GM12864 (cell line): Measurements from ENCODE around the gene HOXA4.

ENCODE experiments used
- DNase-seq: peaks from one replicate; pipeline ENCODE4 v3.0.0-alpha.2; 2011; ENCODE audit warnings: low read depth
- H3K4me3 ChIP-seq: 2 replicates; pipeline ENCODE4 v1.5.1; 2011; ENCODE audit warnings: mild to moderate bottlenecking, low read depth, low read length, control low read depth
- TF ChIP-seq, protein P1 (sequence below): IDR thresholded peaks from 2 replicates; pipeline ENCODE4 v1.5.1; 2011; ENCODE audit warnings: low read depth, mild to moderate bottlenecking, moderate library complexity, low read length, control low read depth, inconsistent platforms; ENCODE audit errors: missing control alignments

HOXA4 gene

DNA sequence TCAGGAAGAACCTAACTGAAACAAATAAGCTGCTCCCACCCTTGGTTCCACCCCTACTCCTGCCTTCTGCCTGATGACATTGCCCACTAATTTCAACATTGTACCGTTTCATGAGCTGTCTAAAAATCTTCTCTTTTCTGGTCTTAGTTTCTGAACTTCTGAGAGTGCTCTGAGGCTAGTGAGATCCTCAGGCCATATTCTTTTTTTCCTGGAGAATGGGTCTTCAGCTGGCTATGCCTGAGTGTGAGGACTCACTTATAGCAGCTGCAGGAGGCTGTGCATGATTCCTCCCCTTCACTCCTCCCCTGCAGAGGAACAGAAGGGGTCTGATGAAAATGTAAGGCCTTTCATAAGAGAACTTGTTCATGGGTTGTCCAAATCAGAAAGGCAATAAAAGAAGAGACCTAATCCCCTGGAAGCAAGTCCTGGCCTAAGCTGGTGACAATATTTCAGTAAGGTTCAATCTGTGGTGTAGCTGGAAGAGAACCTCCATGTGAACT lies 11.1 kb downstream of the HOXA4 start:
- DNase-seq, result no peak

DNA sequence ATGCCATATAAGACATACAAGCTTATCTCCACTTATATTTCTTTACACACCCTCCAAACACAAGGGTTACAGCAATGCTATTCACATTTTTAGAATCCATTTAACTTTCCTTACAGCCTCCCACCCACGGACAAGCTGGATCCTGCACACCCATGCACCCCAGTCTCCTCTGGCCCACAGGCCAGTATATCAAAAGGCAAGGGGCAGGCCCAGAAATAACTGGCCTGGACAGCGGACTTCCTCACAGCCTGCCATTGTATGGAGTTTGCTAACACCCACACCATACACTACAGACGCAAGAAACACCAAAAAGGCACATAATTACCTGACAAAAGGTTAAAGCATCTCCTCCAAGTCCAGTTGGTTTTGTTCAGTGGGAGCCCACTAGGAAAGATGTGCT lies 12.0 kb downstream of the HOXA4 start:
- TF ChIP-seq, protein P1, sequence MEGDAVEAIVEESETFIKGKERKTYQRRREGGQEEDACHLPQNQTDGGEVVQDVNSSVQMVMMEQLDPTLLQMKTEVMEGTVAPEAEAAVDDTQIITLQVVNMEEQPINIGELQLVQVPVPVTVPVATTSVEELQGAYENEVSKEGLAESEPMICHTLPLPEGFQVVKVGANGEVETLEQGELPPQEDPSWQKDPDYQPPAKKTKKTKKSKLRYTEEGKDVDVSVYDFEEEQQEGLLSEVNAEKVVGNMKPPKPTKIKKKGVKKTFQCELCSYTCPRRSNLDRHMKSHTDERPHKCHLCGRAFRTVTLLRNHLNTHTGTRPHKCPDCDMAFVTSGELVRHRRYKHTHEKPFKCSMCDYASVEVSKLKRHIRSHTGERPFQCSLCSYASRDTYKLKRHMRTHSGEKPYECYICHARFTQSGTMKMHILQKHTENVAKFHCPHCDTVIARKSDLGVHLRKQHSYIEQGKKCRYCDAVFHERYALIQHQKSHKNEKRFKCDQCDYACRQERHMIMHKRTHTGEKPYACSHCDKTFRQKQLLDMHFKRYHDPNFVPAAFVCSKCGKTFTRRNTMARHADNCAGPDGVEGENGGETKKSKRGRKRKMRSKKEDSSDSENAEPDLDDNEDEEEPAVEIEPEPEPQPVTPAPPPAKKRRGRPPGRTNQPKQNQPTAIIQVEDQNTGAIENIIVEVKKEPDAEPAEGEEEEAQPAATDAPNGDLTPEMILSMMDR, result no peak
- H3K4me3 ChIP-seq, result no peak overlapping the region
- no peak for DNase-seq

More for the DNA sequence above, 11.1 kb downstream of the HOXA4 start:
- H3K4me3 ChIP-seq, result no peak overlapping the region
- TF ChIP-seq, protein P1, result no peak

DNA sequence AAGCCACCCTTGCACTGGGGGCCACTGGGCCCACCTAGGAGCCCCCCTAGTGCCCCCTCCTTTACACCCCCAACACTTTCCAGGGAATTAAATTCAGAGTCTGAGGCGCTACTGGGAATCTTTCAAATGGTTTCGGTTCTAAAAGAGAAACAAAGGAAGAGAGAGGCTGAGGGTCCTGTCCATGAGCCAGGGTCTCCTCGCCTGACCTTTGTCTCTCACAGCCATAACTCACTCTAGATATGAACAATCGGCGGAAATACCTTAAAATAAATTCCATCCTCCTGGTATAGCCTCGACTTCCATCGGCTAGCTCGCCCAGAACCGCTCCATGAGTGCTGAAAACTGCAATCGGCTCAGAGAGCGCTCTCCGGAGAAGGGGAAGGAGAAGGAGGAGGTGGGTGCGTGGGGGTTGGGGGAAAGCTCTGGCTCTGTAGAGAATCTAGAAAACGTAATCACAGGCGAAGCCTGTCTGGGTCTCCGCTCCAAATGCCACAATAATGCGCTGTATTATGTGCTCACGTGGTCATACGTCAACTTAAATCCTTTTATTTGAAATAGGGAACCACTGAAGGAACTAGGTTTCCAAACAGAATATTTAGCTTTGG lies 12.6 kb downstream of the HOXA4 start:
- TF ChIP-seq, protein P1, result no peak
- DNase-seq, result no peak
- H3K4me3 ChIP-seq, result no peak overlapping the region

DNA sequence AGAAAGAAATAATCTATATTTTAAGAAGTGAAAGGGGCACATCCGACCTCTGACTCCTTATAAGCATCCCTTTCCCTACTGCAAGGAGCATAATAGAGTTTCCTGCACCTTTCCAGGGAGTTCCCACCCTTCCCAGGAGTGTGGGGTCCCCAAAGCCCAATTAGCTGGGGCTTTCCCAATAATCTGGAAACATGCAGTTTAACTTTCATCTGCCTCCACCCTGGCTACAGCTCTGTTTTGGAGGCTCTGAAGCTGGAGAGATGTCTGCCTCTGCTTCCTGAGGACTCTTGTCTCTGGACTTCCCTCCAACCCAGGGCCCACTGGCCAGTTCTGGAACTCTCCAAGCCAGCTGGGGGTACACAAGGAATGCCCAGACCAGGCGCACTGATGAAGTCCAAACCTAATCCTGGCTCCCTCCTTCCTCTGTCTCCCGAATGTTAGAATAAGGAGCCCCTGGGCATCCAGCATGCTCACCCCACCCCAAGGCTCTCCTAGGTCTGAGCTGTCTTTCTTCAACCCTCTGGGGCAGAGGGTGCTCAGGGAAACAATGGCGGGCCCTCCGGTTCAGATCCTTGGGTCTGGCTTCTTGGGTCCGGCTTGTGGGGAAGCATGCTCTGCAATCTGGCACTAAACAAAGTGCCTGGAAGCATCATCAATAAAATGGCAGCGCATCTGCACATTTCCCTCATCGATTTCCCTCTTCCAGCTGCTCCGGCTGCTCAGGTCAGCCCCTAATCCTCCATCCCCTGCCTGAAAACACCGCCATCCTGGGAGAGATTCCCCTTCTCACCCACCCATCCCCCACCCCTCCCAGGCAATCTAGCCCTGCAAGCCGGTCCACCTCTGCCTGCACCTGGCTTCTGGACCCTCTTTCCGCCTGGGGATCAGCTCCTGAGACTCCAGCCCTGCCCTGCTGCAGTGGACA lies 13.3 kb downstream of the HOXA4 start:
- no peak overlapping the region for H3K4me3 ChIP-seq
- TF ChIP-seq, protein P1, result no peak
- no peak for DNase-seq

DNA sequence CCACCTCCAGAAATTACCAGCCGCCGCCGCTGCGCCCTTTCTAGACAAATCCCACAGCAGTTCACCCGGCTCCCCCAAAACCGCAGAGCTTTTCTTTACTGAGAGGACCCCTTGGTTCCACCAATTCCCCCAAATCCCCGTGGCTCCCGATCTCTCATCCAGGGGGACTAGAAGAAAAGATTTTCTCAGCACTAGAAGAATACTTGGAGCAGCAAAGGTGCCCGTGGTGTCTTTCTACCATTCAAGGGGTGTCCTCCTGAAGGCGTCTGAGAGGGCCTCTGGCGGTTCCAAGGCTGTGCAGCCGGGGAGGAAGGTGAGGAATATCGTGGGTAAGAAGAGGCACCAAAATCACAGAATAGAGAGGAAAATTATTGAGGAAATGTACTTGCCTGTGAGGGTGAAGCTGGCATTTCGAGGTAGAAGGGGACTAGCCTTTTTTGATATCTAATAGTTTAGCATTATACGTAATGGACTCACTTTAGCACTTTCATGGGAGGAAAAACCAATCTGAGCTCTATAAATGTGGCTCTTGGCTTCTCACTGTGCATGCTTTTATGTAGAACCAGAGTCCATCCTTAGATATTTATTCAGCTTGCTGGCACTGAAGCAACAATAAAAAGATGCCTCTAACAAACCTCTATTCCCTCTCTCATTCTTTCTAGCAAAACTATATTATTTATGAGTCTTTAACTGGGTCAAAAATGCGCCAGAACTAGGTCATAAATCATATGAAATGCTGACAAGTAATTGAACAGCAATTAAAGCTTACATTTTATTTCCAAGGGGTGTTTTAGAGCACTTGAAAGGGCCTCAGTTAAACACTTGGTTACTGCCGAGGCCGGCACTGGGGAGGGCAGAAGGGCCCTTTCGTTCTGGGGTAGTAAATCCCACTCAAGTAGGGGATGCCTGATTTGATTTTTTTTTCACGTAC lies 14.3 kb downstream of the HOXA4 start:
- DNase-seq, result no peak
- no peak overlapping the region for H3K4me3 ChIP-seq
- TF ChIP-seq, protein P1, result no peak

DNA sequence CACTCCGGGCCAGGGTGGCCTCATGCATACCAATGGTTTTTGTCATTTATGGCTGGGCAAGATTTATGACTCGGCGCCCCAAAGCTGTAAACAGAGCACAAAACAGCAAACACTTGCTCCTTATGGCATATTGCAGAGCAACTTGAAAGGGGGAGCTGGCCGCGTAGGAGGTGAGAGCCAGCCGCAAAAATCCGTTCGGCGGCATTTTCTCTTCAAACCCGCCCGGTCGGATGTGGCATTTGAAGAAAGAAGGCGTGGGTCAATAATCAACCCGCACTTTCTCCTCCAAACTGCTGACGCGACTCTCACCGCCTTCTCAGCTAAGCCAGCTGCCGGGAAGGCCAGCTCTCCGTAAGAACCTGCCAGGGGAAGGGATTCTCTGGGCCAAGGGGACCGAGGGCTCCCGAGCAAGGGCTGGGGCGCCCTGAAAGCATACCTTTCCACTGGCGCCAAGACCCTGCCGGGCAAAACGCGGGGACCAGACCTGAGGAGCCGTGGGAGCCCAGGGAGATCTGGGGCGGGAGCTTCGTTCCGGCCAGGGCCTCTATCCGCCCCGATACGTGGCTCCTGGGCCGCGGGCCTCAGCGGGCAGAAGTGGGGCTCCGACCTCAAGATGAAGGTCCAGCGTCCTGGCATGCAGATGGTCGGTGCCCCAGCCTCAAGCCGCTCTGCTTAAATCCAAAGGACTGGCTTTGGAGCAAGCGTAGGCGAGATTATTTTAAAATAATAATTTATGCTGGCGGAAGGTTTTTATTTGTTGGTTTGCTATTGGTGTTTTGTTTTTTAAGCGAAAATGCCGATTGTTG lies 15.1 kb downstream of the HOXA4 start:
- no peak for DNase-seq
- TF ChIP-seq, protein P1, result no peak
- H3K4me3 ChIP-seq, result no peak overlapping the region
